GM12878 (cell line): ENCODE data around the gene ADRA2B. TPM values are rescaled to one million over a fixed set of nuclear protein-coding genes. Genes with fewer than 3 reads are reported as not detected.

Experiments
- ATAC-seq: fragments of 200-7000 bp; cut with Tn5 transposase; 3 replicates; pipeline ENCODE4 v1.9.1; 2020; ENCODE audit warnings: mild to moderate bottlenecking, moderate library complexity
- BruUV-seq: library from RNA; stranded (reverse); fragments of 400-500 nt; replicated peaks from 2 replicates; lab custom pipeline; 2021; lab: Mats Ljungman, UMichigan
- CTCF ChIA-PET: fragments of 300-600 bp; sonication (Branson Sonifier 250); formaldehyde crosslinking; extraction: SDS; loops from one replicate; lab custom pipeline; 2021; ENCODE audit warnings: inconsistent platforms; lab: Yijun Ruan, JAX
- POLR2A ChIA-PET: fragments of 350-600 bp; formaldehyde crosslinking; extraction: SDS; loops from one replicate; lab custom pipeline; 2021; ENCODE audit warnings: inconsistent platforms; lab: Charles Lee
- RAD21 ChIA-PET: fragments of 300-600 bp; sonication (Branson Sonifier 250); formaldehyde crosslinking; loops from one replicate; lab custom pipeline; 2023; ENCODE audit warnings: antibody characterized with exemption; ENCODE audit not compliant: unreplicated experiment; lab: Charles Lee
- SMC1A ChIA-PET: fragments of 300-600 bp; sonication (Branson Sonifier 250); formaldehyde crosslinking; loops from one replicate; lab custom pipeline; 2023; ENCODE audit not compliant: unreplicated experiment, uncharacterized antibody; lab: Charles Lee
- DNase-seq: peaks from one replicate; pipeline ENCODE4 v3.0.0-alpha.2; 2011; ENCODE audit warnings: low read depth, low spot score
- FAIRE-seq: peaks from 3 replicates; lab custom pipeline; 2011; peaks lifted over from hg19 to GRCh38; lab: Jason Lieb, UNC
- H2AFZ ChIP-seq: 2 replicates; pipeline ENCODE4 v1.6.0; 2011; ENCODE audit warnings: low read depth, low read length, control low read depth; ENCODE audit not compliant: control insufficient read depth
- H3K27ac ChIP-seq: 2 replicates; pipeline ENCODE4 v1.5.1; 2011; ENCODE audit warnings: control low read depth; ENCODE audit not compliant: control insufficient read depth, insufficient read depth
- H3K27me3 ChIP-seq, 2 experiments: replicated peaks in 1 of 2; 2 replicates each; pipeline versions ENCODE4 v1.6.0 to v1.6.1; 2011; ENCODE audit warnings: low read length in 1 of 2; ENCODE audit not compliant: control insufficient read depth in 2 of 2, insufficient read depth in 2 of 2
- H3K36me3 ChIP-seq, 2 experiments: 2 replicates each; pipeline ENCODE4 v1.5.1; 2011; ENCODE audit warnings: low read length in 1 of 2; ENCODE audit not compliant: control insufficient read depth in 2 of 2, insufficient read depth in 2 of 2
- H3K4me1 ChIP-seq: 2 replicates; pipeline ENCODE4 v1.6.1; 2011; ENCODE audit warnings: mild to moderate bottlenecking, low read length, moderate library complexity, mixed read lengths; ENCODE audit not compliant: control insufficient read depth, insufficient read depth
- H3K4me2 ChIP-seq: 2 replicates; pipeline ENCODE4 v1.6.0; 2011; ENCODE audit warnings: control low read depth; ENCODE audit not compliant: control insufficient read depth, insufficient read depth
- H3K4me3 ChIP-seq: fragments of 200-600 bp; sonication (generic); 2 replicates; pipeline ENCODE4 v1.5.1; 2016
- H3K79me2 ChIP-seq: 2 replicates; pipeline ENCODE4 v1.6.0; 2011; ENCODE audit warnings: low read length; ENCODE audit not compliant: control insufficient read depth, insufficient read depth
- H3K9ac ChIP-seq: 2 replicates; pipeline ENCODE4 v1.8.0; 2011; ENCODE audit warnings: low read length, control low read depth, mixed read lengths; ENCODE audit not compliant: control insufficient read depth, insufficient read depth
- H3K9me3 ChIP-seq: replicated peaks from 3 replicates; pipeline ENCODE4 v1.5.1; 2011; ENCODE audit warnings: mild to moderate bottlenecking, low read length; ENCODE audit not compliant: control insufficient read depth, insufficient read depth
- H4K20me1 ChIP-seq: 2 replicates; pipeline ENCODE4 v1.6.0; 2011; ENCODE audit not compliant: control insufficient read depth, insufficient read depth
- ASH2L ChIP-seq: fragments of 300-600, 200-600 bp; sonication (generic); IDR thresholded peaks from 2 replicates; pipeline ENCODE4 v1.6.1; 2017; ENCODE audit warnings: low read depth, mild to moderate bottlenecking, borderline replicate concordance
- BCL11A ChIP-seq: IDR thresholded peaks from 2 replicates; pipeline ENCODE4 v1.6.1; 2011; ENCODE audit warnings: low read depth, low read length
- CHD1 ChIP-seq: IDR thresholded peaks from 2 replicates; pipeline ENCODE4 v1.6.1; 2012; ENCODE audit warnings: low read depth, low read length, improper control_type of control experiment
- DPF2 ChIP-seq: fragments of 450-650 bp; IDR thresholded peaks from 2 replicates; pipeline ENCODE4 v1.6.1; 2017; ENCODE audit warnings: mild to moderate bottlenecking
- EGR1 ChIP-seq, 2 experiments: IDR thresholded peaks; 1 replicate in 1 of 2; 2 replicates in 1 of 2; pipeline ENCODE4 v1.6.1; 2011 to 2012; ENCODE audit warnings: low read depth in 2 of 2, low read length in 2 of 2, borderline replicate concordance in 1 of 2, mild to moderate bottlenecking in 1 of 2, moderate library complexity in 1 of 2
- EP300 ChIP-seq, 2 experiments: fragments of 150-350 bp in 1 of 2; IDR thresholded peaks; 2 replicates each; pipeline ENCODE4 v1.6.1; 2011 to 2012; ENCODE audit warnings: low read depth in 2 of 2, low read length in 2 of 2, borderline replicate concordance in 1 of 2, improper control_type of control experiment in 1 of 2, inconsistent platforms in 1 of 2; ENCODE audit not compliant: control insufficient read depth in 1 of 2
- HCFC1 ChIP-seq: fragments of 150-350 bp; IDR thresholded peaks from 2 replicates; pipeline ENCODE4 v1.6.1; 2014; ENCODE audit warnings: low read length
- JUND ChIP-seq: IDR thresholded peaks from 2 replicates; pipeline ENCODE4 v1.6.1; 2012; ENCODE audit warnings: low read depth, mild to moderate bottlenecking, low read length, improper control_type of control experiment, moderate library complexity
- MAX ChIP-seq: IDR thresholded peaks from 2 replicates; pipeline ENCODE4 v1.6.1; 2012; ENCODE audit warnings: low read depth, low read length, improper control_type of control experiment
- MEF2A ChIP-seq: IDR thresholded peaks from 2 replicates; pipeline ENCODE4 v1.6.1; 2011; ENCODE audit warnings: low read depth, mild to moderate bottlenecking, low read length, moderate library complexity; ENCODE audit not compliant: insufficient read depth
- MXI1 ChIP-seq: fragments of 150-350 bp; IDR thresholded peaks from 2 replicates; pipeline ENCODE4 v1.6.1; 2011; ENCODE audit warnings: low read depth, mild to moderate bottlenecking, inconsistent platforms, low read length, improper control_type of control experiment
- NBN ChIP-seq: fragments of 450-650 bp; IDR thresholded peaks from 2 replicates; pipeline ENCODE4 v1.6.1; 2016
- POLR2AphosphoS2 ChIP-seq: IDR thresholded peaks from 2 replicates; pipeline ENCODE4 v1.6.1; 2011; ENCODE audit warnings: low read depth, mild to moderate bottlenecking, low read length, improper control_type of control experiment, moderate library complexity
- POLR2AphosphoS5 ChIP-seq: IDR thresholded peaks from 2 replicates; pipeline ENCODE4 v1.6.1; 2011; ENCODE audit warnings: mild to moderate bottlenecking, low read length, inconsistent platforms
- POU2F2 ChIP-seq: IDR thresholded peaks from 3 replicates; pipeline ENCODE4 v1.6.1; 2011; ENCODE audit warnings: low read depth, mild to moderate bottlenecking, low read length, borderline replicate concordance
- RCOR1 ChIP-seq: conservative IDR thresholded peaks from 2 replicates; pipeline ENCODE4 v1.6.1; 2012; ENCODE audit warnings: low read depth, low read length, improper control_type of control experiment
- RELB ChIP-seq: fragments of 450-650 bp; IDR thresholded peaks from 2 replicates; pipeline ENCODE4 v1.6.1; 2017; ENCODE audit warnings: low read depth, mild to moderate bottlenecking, moderate library complexity
- SIN3A ChIP-seq: IDR thresholded peaks from 2 replicates; pipeline ENCODE4 v1.6.1; 2012; ENCODE audit warnings: low read depth, low read length, improper control_type of control experiment
- SMAD1 ChIP-seq: fragments of 450-650 bp; IDR thresholded peaks from 2 replicates; pipeline ENCODE4 v1.6.1; 2018; ENCODE audit warnings: mild to moderate bottlenecking, low read depth; ENCODE audit not compliant: partially characterized antibody
- ZBED1 ChIP-seq: IDR thresholded peaks from 2 replicates; pipeline ENCODE4 v1.6.1; 2016; ENCODE audit warnings: borderline replicate concordance
- WGBS: methylation state at CpG from one replicate; pipeline ENCODE4 v1.1.6; 2016; ENCODE audit warnings: low lambda C conversion rate; ENCODE audit not compliant: insufficient replicate concordance, insufficient coverage; ENCODE audit errors: missing lambda C conversion rate; 5-methylcytosine and 5-hydroxymethylcytosine counted together
- in situ Hi-C: fragments of 300-500 bp; cut with MboI; formaldehyde crosslinking; loops from 9 replicates; pipeline ENCODE4 v1.14.3; 2018; ENCODE audit warnings: mixed read lengths
- intact Hi-C: fragments of 100-400 bp; cut with micrococcal nuclease; formaldehyde crosslinking; loops from one replicate; pipeline ENCODE4 v1.14.2; 2022; ENCODE audit not compliant: unreplicated experiment
- polyA plus RNA-seq, 11 experiments: library from polyadenylated mRNA; depleted of rRNA in 4 of 11; unstranded in 6 of 11; stranded (reverse) in 5 of 11; fragments of >200 nt; fragmentation: Nextera tagmentation in 4 of 11; fragmentation: Illumina TruSeq in 1 of 11; extraction: Ambion mirVana in 4 of 11; extraction: Trizol in 1 of 11; gene quantifications; 1 replicate in 1 of 11; 2 replicates in 10 of 11; pipeline versions ENCODE4 v1.2.1 to v1.2.3, GENCODE V29; 2011 to 2016; ENCODE audit warnings: inconsistent platforms in 2 of 11, missing spikeins in 2 of 11, low read depth in 1 of 11
- total RNA-seq, 4 experiments: library from RNA; depleted of rRNA in 3 of 4; stranded (reverse); fragments of >200 nt in 3 of 4; fragmentation: Illumina TruSeq in 1 of 4; extraction: Trizol in 1 of 4; gene quantifications; 2 replicates each; pipeline versions ENCODE4 v1.2.1 to v1.2.3, GENCODE V29; 2013 to 2021
- TF ChIP-seq, protein P1 (sequence below): fragments of 450-650 bp; IDR thresholded peaks from 2 replicates; pipeline ENCODE4 v1.6.1; 2016; ENCODE audit warnings: mild to moderate bottlenecking

ADRA2B gene
- total and polyA plus RNA-seq, 10 of the 15 experiments (the other 5 are each of a cell fraction or from before 2014, with no cell fraction given), result 0.01 to 0.10 (median 0.04) TPM; not detected in 6

DNA sequence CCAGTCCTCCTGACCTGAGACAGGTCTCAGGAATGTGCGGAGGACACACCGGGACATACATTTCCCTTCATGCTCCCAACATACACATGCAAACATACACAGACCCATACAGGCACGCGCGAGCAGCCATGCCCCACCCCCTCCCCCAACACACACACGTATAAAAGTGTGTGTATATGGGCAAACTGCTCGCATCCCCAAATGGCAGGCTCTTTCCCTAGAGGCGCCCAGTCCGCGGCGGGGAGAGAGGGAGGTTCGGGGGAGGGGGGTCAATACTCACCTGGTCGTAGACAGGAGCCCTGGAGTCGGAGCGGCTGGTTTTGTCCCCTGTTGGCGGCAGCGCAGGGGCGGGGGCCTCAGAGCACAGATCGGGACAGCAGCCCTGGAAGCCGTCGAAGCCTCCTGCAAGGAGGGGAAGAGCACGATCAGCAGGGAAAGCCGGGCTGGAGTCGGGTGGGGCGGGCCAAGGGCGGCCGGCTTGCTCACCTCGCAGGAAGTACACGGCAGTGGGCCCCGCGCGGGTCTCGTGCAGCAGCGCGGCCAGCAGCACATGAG, 28.2 kb upstream of the ADRA2B start:
- no peak for ATAC-seq
- peaks cover 29% of the 10 kb centered on the region for H3K79me2 ChIP-seq
- H3K4me2 ChIP-seq, result peak overlapping the region; percentile 95
- SMC1A ChIA-PET, result interaction anchor here (1.4 to 14.4 kb wide), 3 partner anchors 14 to 28 kb away, joined by 4 to 338 read pairs (median 139); no protein-coding TSS in a partner anchor
- in situ Hi-C loops (loop anchor here (5.0 kb wide), 2 partner anchors 33 to 118 kb away; no protein-coding TSS in a partner anchor), intact Hi-C loops (loop anchor here (1.0 to 5.0 kb wide), 4 partner anchors 13 to 383 kb away; partner anchors contain the start of genes NCAPH and STARD7)
- POLR2A ChIA-PET, result interaction anchor here (4.2 to 9.5 kb wide), 4 partner anchors 14 to 64 kb away, joined by 12 to 161 read pairs (median 58); partner anchors contain the start of gene STARD7
- no peaks in the 10 kb centered on the region for H3K27me3 ChIP-seq
- no peaks in the 10 kb centered on the region for H4K20me1 ChIP-seq
- H2AFZ ChIP-seq, result no peak overlapping the region
- peaks cover 7% of the 10 kb centered on the region in 2 experiments; a peak in 2 of 4 replicates for H3K36me3 ChIP-seq
- peak overlapping the region; percentile 89 for H3K27ac ChIP-seq
- H3K4me3 ChIP-seq, result peak overlapping the region; percentile 92
- no peaks in the 10 kb centered on the region for H3K9me3 ChIP-seq
- no peak for DNase-seq
- under 1% methylated on average over 30 of the region's 35 CpGs for WGBS
- RAD21 ChIA-PET, result interaction anchor here (0.8 to 18.1 kb wide), 3 partner anchors 13 to 31 kb away, joined by 3 to 463 read pairs (median 182); no protein-coding TSS in a partner anchor
- peak overlapping the region; percentile 84 for H3K9ac ChIP-seq
- CTCF ChIA-PET, result interaction anchor here (0.8 to 14.4 kb wide), 5 partner anchors 13 to 123 kb away, joined by 3 to 535 read pairs (median 42); partner anchors contain the start of gene ADRA2B
- FAIRE-seq, result no peak
- no TSS peak for BruUV-seq
- H3K4me1 ChIP-seq, result peaks cover 45% of the 10 kb centered on the region
- TF ChIP-seq JUND, result 0 out of 2 replicates have a peak, but pooled peaks have one; percentile 7
- TF ChIP-seq MEF2A, result no peak
- no peak for TF ChIP-seq DPF2
- TF ChIP-seq POLR2AphosphoS2, result peak; percentile 77
- TF ChIP-seq EP300 (IDR thresholded peaks at IDR 0.05; ENCODE audit: borderline replicate concordance in 1 of 2, control insufficient read depth in 1 of 2, low read depth in 2 of 2, low read length in 2 of 2), result 0 out of 4 replicates have a peak, but pooled peaks of 1 of the 2 experiments have one; percentile 9
- TF ChIP-seq EGR1 (IDR thresholded peaks at IDR 0.05; ENCODE audit: borderline replicate concordance in 1 of 2, low read depth in 2 of 2, low read length in 2 of 2), result 0 out of 3 replicates have a peak, but pooled peaks of 1 of the 2 experiments have one; percentile 1
- no peak for TF ChIP-seq ASH2L
- no peak for TF ChIP-seq MAX
- peak; percentile 53; the same call in 1 of the 2 replicates for TF ChIP-seq RELB
- peak; percentile 98 for TF ChIP-seq SMAD1
- peak; percentile 95; the same call in 1 of the 2 replicates for TF ChIP-seq POLR2AphosphoS5
- TF ChIP-seq, protein P1, sequence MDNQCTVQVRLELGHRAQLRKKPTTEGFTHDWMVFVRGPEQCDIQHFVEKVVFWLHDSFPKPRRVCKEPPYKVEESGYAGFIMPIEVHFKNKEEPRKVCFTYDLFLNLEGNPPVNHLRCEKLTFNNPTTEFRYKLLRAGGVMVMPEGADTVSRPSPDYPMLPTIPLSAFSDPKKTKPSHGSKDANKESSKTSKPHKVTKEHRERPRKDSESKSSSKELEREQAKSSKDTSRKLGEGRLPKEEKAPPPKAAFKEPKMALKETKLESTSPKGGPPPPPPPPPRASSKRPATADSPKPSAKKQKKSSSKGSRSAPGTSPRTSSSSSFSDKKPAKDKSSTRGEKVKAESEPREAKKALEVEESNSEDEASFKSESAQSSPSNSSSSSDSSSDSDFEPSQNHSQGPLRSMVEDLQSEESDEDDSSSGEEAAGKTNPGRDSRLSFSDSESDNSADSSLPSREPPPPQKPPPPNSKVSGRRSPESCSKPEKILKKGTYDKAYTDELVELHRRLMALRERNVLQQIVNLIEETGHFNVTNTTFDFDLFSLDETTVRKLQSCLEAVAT, result peak; percentile 99
- peak; percentile 26; the same call in 1 of the 2 replicates for TF ChIP-seq HCFC1
- no peak for TF ChIP-seq CHD1
- TF ChIP-seq POU2F2, result peak; percentile 34; the same call in 1 of the 3 replicates
- no peak for TF ChIP-seq MXI1
- TF ChIP-seq SIN3A, result 0 out of 2 replicates have a peak, but pooled peaks have one; percentile 69
- TF ChIP-seq NBN, result 0 out of 2 replicates have a peak, but pooled peaks have one; percentile 47
- TF ChIP-seq RCOR1, result no peak
- 0 out of 2 replicates have a peak, but pooled peaks have one; percentile 15 for TF ChIP-seq ZBED1
- TF ChIP-seq BCL11A, result no peak
